ENCODE measurements around the gene MAST4.

Gene MAST4

GRCh38 chr5:66595756-66596635 is at the start of gene MAST4:
TSS of gene MAST4 (plus strand) at chr5:66596393. CDS start at chr5:66596656, 263 bp downstream.
- peak; percentile 22 for DNase-seq (ENCODE audit: low read depth)

GRCh38 chr5:66546541-66546940 is 49.7 kb upstream of the MAST4 start:
- no peak for DNase-seq (ENCODE audit: low read depth)

GRCh38 chr5:66551338-66551737 is 44.9 kb upstream of the MAST4 start:
- DNase-seq (ENCODE audit: low read depth) = no peak

GRCh38 chr5:66551945-66552344 is 44.2 kb upstream of the MAST4 start:
- no peak for DNase-seq (ENCODE audit: low read depth)

GRCh38 chr5:66553368-66553912 is 42.8 kb upstream of the MAST4 start:
- DNase-seq (ENCODE audit: low read depth) = no peak

- no peak for DNase-seq (ENCODE audit: low read depth)
Measured at GRCh38 chr5:66553916-66554575, 42.1 kb upstream of the MAST4 start.

GRCh38 chr5:66554884-66555283 is 41.3 kb upstream of the MAST4 start:
- DNase-seq (ENCODE audit: low read depth) = no peak

GRCh38 chr5:66558560-66558959 is 37.6 kb upstream of the MAST4 start:
- DNase-seq (ENCODE audit: low read depth) = no peak

- DNase-seq (ENCODE audit: low read depth) = no peak
Measured at GRCh38 chr5:66560371-66560770, 35.8 kb upstream of the MAST4 start.

GRCh38 chr5:66561256-66561990 is 34.8 kb upstream of the MAST4 start:
- DNase-seq (ENCODE audit: low read depth) = no peak

GRCh38 chr5:66565878-66566277 is 30.3 kb upstream of the MAST4 start:
- DNase-seq (ENCODE audit: low read depth) = no peak

GRCh38 chr5:66567474-66567873 is 28.7 kb upstream of the MAST4 start:
- no peak for DNase-seq (ENCODE audit: low read depth)

GRCh38 chr5:66570201-66570600 is 26.0 kb upstream of the MAST4 start:
- DNase-seq (ENCODE audit: low read depth) = no peak

GRCh38 chr5:66573733-66574132 is 22.5 kb upstream of the MAST4 start:
- DNase-seq (ENCODE audit: low read depth) = no peak

GRCh38 chr5:66582499-66583165 is 13.6 kb upstream of the MAST4 start:
- DNase-seq (ENCODE audit: low read depth) = no peak

- DNase-seq (ENCODE audit: low read depth) = no peak
Measured at GRCh38 chr5:66585291-66585690, 10.9 kb upstream of the MAST4 start.

- DNase-seq (ENCODE audit: low read depth) = no peak
Measured at GRCh38 chr5:66587771-66588170, 8.4 kb upstream of the MAST4 start.

- DNase-seq (ENCODE audit: low read depth) = no peak
Measured at GRCh38 chr5:66596636-66597182, 516 bp downstream of the MAST4 start.

GRCh38 chr5:66597183-66597757 is 1.1 kb downstream of the MAST4 start:
- DNase-seq (ENCODE audit: low read depth) = no peak

GRCh38 chr5:66602621-66603020 is 6.4 kb downstream of the MAST4 start:
- DNase-seq (ENCODE audit: low read depth) = no peak

GRCh38 chr5:66603164-66603563 is 7.0 kb downstream of the MAST4 start:
- DNase-seq (ENCODE audit: low read depth) = no peak
